Measurements from ENCODE around the gene MICAL3. TPM values are rescaled to one million over a fixed set of nuclear protein-coding genes. Genes with fewer than 3 reads are reported as not detected.
"Not testable (repeated sequence)": the region's sequence is repeated elsewhere in the genome, so short reads cannot be mapped to it uniquely, and the experiment has no call there.

The MICAL3 gene
- polyA plus RNA-seq, 1 donor, result 54.3 TPM

GRCh38 chr22:18059991-18060390 lies 35.6 kb upstream of the MICAL3 start:
- DNase-seq, result no peak

- no peak for DNase-seq
Measured at GRCh38 chr22:18059473-18059872, 35.1 kb upstream of the MICAL3 start.

GRCh38 chr22:18059094-18059417 lies 34.7 kb upstream of the MICAL3 start:
- no peak for DNase-seq

- no peak for DNase-seq
Measured at GRCh38 chr22:18058371-18059093, 34.2 kb upstream of the MICAL3 start.

- DNase-seq, result peak; percentile 81
Measured at GRCh38 chr22:18057568-18058209, 33.3 kb upstream of the MICAL3 start.

- no peak for DNase-seq
Measured at GRCh38 chr22:18056807-18057474, 32.6 kb upstream of the MICAL3 start.

- peak; percentile 21 for DNase-seq
Measured at GRCh38 chr22:18056161-18056666, 31.9 kb upstream of the MICAL3 start.

GRCh38 chr22:18055619-18056160 lies 31.3 kb upstream of the MICAL3 start:
- no peak for DNase-seq

- DNase-seq, result not testable (repeated sequence)
Measured at GRCh38 chr22:18053216-18053946, 29.0 kb upstream of the MICAL3 start.

- DNase-seq, result not testable (repeated sequence)
Measured at GRCh38 chr22:18051113-18051512, 26.8 kb upstream of the MICAL3 start.

GRCh38 chr22:18050065-18050464 lies 25.7 kb upstream of the MICAL3 start:
- DNase-seq, result no peak

GRCh38 chr22:18048441-18048898 lies 24.1 kb upstream of the MICAL3 start:
- DNase-seq, result no peak

GRCh38 chr22:18048041-18048440 lies 23.7 kb upstream of the MICAL3 start:
- DNase-seq, result no peak

- DNase-seq, result no peak
Measured at GRCh38 chr22:18045794-18046193, 21.4 kb upstream of the MICAL3 start.

GRCh38 chr22:18044548-18045271 lies 20.3 kb upstream of the MICAL3 start:
- DNase-seq, result peak; percentile 38

- DNase-seq, result no peak
Measured at GRCh38 chr22:18042685-18043084, 18.3 kb upstream of the MICAL3 start.

GRCh38 chr22:18040898-18041297 lies 16.5 kb upstream of the MICAL3 start:
- not testable (repeated sequence) for DNase-seq

GRCh38 chr22:18035751-18036150 lies 11.4 kb upstream of the MICAL3 start:
- DNase-seq, result no peak

- DNase-seq, result no peak
Measured at GRCh38 chr22:18034076-18034475, 9.7 kb upstream of the MICAL3 start.

GRCh38 chr22:18033204-18033998 lies 9.0 kb upstream of the MICAL3 start:
- DNase-seq, result no peak
